ENCODE measurements around the gene SLC66A1.

The SLC66A1 gene

DNA sequence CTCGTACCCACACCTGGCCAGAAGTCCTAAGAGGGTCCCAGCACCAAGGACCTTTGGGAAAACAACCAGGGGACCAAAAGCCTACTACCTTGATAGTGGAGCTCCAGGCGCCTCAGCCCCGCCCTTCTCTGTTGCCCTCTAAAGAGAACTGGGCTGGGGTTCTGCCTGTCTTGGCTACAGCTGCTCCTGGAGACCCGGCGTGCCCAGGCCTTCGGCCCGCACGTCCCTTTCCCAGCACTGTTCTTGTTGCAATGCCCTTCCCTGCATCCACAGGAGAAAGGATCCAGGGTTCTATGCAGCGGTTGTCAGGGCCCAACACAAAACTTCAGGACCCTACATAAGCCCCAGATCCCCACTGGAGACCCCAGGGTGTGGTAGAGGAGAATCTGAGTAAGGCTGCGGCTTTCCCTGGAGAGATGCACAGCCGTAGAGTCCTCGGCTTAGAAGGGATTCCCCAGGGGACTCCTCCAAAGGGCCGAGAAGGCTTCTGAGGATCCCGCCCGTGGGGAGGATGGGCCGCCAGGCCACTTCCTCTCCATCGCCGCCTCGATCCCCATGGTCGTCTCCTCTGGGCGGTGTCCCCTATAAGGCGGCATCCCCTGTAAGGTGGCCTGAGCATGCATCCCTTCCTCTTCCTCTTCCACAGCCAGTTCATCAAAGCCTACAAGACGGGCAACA, 12.0 kb downstream of the SLC66A1 start:
- H3K27ac ChIP-seq: no peak overlapping the region

GRCh38 chr1:19324665-19324990, 12.5 kb downstream of the SLC66A1 start:
- no peak overlapping the region for H3K27ac ChIP-seq
- no peak for DNase-seq (ENCODE audit: low read depth, low spot score)

More for the DNA sequence above, 12.0 kb downstream of the SLC66A1 start:
- DNase-seq (ENCODE audit: low read depth, low spot score): no peak

- DNase-seq (ENCODE audit: low read depth, low spot score): no peak
- no peak overlapping the region for H3K27ac ChIP-seq
Observed at GRCh38 chr1:19325368-19325957, 13.3 kb downstream of the SLC66A1 start.

GRCh38 chr1:19325958-19326747, 14.0 kb downstream of the SLC66A1 start:
- DNase-seq (ENCODE audit: low read depth, low spot score): no peak
- H3K27ac ChIP-seq: no peak overlapping the region

- H3K27ac ChIP-seq: no peak overlapping the region
- no peak for DNase-seq (ENCODE audit: low read depth, low spot score)
Observed at GRCh38 chr1:19326748-19327065, 14.6 kb downstream of the SLC66A1 start.

GRCh38 chr1:19327301-19327700, 15.2 kb downstream of the SLC66A1 start:
- no peak overlapping the region for H3K27ac ChIP-seq
- no peak for DNase-seq (ENCODE audit: low read depth, low spot score)

- DNase-seq (ENCODE audit: low read depth, low spot score): no peak
- no peak overlapping the region for H3K27ac ChIP-seq
Observed at GRCh38 chr1:19327736-19328135, 15.6 kb downstream of the SLC66A1 start.

DNA sequence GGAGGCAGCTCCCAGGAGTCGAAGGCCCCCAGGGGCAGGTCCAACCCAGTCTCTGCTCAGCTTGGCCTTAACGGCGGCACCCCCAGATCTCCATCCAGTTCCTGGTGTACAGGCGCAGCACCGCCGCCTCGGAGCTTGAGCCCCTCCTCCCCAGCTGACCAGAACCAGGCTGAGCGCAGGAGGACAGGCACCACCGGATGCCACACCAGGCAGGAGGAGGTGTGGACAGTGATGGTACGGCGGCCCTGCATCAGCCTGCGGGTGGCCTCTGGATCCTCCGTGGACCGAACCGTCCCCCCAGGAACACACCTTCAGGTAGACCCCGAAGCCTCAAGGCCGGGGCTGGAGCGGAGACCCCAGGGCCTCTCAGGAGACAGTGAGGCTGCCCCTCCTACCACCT, 16.4 kb downstream of the SLC66A1 start:
- DNase-seq (ENCODE audit: low read depth, low spot score): no peak

GRCh38 chr1:19329188-19329587, 17.1 kb downstream of the SLC66A1 start:
- H3K27ac ChIP-seq: no peak overlapping the region
- DNase-seq (ENCODE audit: low read depth, low spot score): no peak

More for the DNA sequence above, 16.4 kb downstream of the SLC66A1 start:
- no peak overlapping the region for H3K27ac ChIP-seq

DNA sequence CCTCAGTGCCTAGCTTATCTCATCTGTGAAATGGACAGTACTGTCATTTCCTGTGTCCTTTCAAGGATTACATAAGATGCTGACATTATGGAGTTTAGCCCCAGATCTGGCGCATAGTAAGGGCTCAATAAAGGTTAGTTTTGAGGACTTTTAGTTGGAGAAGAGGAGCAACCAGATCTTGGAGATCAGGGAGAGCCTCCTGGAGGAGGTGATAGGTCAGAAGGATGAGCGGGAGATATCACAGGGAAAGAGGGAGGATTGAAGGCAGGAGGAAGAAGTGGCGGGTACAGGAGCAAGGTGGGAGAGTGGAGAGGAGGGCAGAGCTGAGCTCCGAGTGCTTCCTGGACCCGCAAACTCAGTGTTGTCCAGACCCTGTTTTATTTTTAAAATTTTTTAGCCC, 17.5 kb downstream of the SLC66A1 start:
- no peak for DNase-seq (ENCODE audit: low read depth, low spot score)
- H3K27ac ChIP-seq: no peak overlapping the region

DNA sequence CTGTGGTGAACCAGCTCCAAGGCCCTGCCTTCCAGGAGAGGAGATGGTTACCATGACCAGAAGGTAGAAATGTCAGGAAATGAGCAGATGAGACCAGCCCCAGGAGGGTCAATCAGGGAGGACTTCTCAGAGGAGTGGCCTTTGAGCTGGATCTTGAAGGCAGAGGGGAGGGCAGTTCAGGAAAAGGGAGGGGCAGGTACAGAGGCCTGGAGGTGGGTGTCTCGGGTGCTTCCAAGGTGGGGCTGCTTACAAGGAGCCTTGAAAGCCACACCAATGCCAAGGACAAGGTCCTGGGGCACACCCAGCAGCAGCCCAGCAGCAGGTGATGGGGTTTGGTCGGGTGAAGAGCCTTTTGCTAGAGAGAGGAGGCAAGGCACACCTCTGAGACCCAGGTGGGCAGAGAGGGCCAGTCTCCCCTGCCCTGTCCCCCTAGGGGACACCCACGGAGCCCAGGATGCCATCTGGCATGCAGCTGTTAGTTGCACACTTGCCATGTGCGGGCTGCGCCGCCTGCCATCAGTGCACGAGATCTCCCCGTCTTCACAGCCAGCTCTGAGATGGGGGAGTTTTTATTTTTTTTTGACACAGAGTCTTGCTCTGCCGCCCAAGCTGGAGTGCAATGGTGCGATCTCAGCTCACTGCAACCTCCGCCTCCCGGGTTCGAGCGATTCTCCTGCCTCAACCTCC, 18.5 kb downstream of the SLC66A1 start:
- H3K27ac ChIP-seq: no peak overlapping the region
- no peak for DNase-seq (ENCODE audit: low read depth, low spot score)

DNA sequence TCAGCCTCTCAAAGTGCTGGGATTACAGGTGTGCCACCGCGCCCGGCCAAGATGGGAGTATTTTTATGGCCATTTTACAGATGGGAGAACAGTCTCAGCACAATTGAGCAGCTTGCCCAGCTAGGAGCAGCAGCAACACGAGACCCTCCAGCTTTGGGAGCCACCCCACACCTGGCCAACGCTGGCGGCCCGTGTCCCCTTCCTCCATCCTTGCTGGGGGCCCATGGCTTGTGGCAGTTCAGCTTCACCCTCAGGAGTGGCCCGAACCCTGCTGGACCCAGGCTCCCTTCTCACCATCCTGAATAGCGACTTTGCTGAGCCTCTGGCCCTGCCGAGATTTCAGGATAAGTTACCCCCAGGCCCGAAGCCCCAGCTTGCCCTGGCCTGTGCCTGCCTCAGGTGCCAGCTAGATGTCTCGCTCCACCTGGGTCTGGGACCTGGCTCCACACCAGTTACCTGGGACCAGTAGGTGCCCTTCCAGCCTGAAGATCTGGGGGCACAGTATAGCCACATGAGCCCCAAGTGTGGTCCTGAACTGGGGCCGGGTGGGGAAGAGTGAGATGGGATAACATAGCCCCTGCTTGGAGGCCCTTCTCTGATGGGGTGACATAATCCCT, 19.2 kb downstream of the SLC66A1 start:
- DNase-seq (ENCODE audit: low read depth, low spot score): no peak
- no peak overlapping the region for H3K27ac ChIP-seq

DNA sequence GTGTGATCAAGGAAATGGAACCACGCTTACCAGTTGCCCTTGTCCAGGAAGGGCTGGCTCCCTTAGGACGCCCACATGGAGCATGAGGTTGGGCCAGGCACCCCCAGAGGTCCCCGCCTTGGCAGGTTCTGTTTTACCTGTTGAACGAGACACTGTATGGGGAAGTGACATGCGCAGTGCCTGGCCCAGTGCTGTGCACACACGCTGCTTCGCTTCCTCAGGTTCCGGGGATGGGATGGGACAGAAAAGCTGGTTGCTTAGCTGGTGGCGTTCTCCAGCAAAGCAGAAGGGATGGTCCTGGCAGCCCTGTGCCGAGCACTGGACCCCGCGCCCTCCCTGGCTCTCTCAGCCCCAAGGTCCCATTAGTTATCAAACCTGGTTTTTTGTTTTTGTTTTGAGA, 20.7 kb downstream of the SLC66A1 start:
- no peak overlapping the region for H3K27ac ChIP-seq
- DNase-seq (ENCODE audit: low read depth, low spot score): no peak

- H3K27ac ChIP-seq: no peak overlapping the region
- DNase-seq (ENCODE audit: low read depth, low spot score): no peak
Observed at GRCh38 chr1:19333587-19334354, 21.6 kb downstream of the SLC66A1 start.

GRCh38 chr1:19336543-19336942, 24.4 kb downstream of the SLC66A1 start:
- no peak for DNase-seq (ENCODE audit: low read depth, low spot score)
- H3K27ac ChIP-seq: no peak overlapping the region

- no peak overlapping the region for H3K27ac ChIP-seq
Observed at GRCh38 chr1:19337289-19337688, 25.2 kb downstream of the SLC66A1 start.

DNA sequence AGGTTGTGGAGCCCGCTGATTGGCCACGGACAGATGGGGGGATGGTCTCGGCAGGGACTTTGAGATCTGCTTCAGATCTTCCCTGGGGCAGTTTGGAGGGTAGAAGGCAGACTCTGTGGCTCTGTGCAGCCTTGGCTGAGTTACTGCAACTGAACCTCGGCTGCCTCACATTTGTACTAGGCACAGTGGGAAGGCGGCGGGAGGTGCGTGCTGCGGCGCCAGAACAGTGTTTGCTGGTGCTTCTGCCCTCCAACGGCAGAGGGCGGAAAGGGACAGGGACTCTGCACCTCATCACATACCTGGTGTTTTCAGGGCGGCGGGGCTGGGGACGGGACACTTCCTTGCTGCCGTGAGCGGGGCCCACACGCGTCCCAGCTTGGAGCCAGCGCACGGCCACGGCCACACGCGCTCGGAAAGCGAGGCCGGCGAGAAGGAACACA, 26.2 kb downstream of the SLC66A1 start:
- no peak for DNase-seq (ENCODE audit: low read depth, low spot score)
- no peak overlapping the region for H3K27ac ChIP-seq

More at GRCh38 chr1:19337289-19337688, 25.2 kb downstream of the SLC66A1 start:
- DNase-seq (ENCODE audit: low read depth, low spot score): no peak

DNA sequence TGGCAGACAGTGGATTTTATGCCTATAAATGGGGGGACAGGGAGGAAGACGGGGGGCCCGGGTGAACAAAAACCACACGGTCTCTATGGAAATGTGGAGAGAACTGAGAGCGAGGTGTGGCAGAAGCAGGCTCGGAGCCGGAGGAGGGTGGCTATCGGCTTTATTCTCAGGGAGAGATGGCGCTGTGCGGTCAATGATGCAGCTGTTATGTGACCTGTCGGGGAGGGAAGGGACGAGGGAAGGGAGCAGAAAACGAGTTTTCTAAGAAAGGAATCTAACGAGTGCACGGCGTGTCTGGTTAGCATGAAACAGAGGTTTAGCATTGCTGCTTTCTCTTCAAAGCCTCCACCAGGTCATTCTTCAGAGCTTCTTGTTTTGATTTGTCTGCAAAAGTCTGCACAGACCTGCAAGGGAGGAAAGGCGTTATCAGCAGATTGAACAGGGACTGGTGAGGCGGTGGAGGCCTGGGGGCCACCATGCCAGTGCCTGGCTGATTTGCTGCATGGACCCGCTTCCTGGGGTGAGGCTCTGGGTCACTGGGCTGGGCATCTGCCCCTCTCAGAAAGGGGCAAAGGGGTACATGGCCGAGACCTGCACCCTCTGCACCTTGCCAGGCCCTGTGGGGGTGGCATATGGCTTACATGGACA, 27.2 kb downstream of the SLC66A1 start:
- H3K27ac ChIP-seq: no peak overlapping the region
- no peak for DNase-seq (ENCODE audit: low read depth, low spot score)

GRCh38 chr1:19340387-19340937, 28.3 kb downstream of the SLC66A1 start:
- no peak for DNase-seq (ENCODE audit: low read depth, low spot score)
- H3K27ac ChIP-seq: no peak overlapping the region
